ENCODE results near the gene PPARG. TPM values are rescaled to one million over a fixed set of nuclear protein-coding genes. Genes with fewer than 3 reads are reported as not detected.

PPARG gene
- total and polyA plus RNA-seq, 4 donors = 8.3 to 41.4 (median 26.2) TPM

DNA sequence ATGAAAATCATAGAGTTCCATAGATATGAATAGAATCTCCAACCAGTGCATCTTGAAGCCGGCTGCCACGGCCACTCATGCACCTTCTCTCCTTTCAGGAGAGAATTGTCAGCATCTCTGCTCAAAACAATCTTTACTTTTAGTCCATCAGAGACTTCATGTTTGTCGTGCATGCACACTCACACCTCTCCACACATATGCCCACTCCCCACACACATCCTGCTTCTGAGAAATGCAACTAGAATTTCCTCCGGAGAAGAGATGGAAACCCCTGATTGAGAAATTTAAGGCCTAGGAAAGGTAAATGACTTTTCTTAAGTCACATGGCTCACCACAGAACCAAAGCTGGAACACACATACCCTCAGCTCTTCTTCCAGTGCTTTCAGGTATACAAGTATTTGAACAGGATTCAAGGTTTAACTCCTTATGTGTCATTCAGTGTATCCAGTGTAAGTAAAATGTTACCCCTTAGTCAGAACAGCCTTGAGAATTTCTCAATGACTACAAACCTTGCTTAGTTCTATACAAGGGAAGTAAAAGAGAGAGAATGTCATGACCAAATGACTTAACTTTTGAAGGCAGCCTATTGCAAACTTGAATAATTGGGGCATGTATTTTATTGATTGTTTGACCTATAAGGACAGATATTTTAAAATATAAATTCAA, 126.3 kb downstream of the PPARG start:
- Histone ChIP-seq H3K4me1 (ENCODE audit: control insufficient read depth in 5 of 5, insufficient read depth in 5 of 5, low read length in 5 of 5) (peaks cover 0 to 3% (median 0%) of the 10 kb centered on the region in 5 donors), H3K27me3 (ENCODE audit: control insufficient read depth in 3 of 3, insufficient read depth in 3 of 3, low read length in 2 of 3) (no peaks in the 10 kb centered on the region), H3K27ac (ENCODE audit: low read depth in 1 of 2, low read length in 1 of 2) (no peak overlapping the region), H3K36me3 (ENCODE audit: control insufficient read depth in 4 of 4, insufficient read depth in 4 of 4, low read length in 4 of 4) (peaks cover 0 to 2% (median 0%) of the 10 kb centered on the region in 4 donors), H3K9me3 (ENCODE audit: control insufficient read depth in 4 of 4, insufficient read depth in 3 of 4, low read length in 3 of 4) (no peaks in the 10 kb centered on the region), H3K4me3 (no peak overlapping the region), H3K9ac (ENCODE audit: insufficient read depth in 1 of 2, low read length in 2 of 2) (no peak overlapping the region)
- 68 to 77% methylated on average over 4 of the region's 4 CpGs for WGBS, 2 donors
- ATAC-seq (ENCODE audit: insufficient read depth, low FRiP score) = no peak
- TF ChIP-seq, protein P1, sequence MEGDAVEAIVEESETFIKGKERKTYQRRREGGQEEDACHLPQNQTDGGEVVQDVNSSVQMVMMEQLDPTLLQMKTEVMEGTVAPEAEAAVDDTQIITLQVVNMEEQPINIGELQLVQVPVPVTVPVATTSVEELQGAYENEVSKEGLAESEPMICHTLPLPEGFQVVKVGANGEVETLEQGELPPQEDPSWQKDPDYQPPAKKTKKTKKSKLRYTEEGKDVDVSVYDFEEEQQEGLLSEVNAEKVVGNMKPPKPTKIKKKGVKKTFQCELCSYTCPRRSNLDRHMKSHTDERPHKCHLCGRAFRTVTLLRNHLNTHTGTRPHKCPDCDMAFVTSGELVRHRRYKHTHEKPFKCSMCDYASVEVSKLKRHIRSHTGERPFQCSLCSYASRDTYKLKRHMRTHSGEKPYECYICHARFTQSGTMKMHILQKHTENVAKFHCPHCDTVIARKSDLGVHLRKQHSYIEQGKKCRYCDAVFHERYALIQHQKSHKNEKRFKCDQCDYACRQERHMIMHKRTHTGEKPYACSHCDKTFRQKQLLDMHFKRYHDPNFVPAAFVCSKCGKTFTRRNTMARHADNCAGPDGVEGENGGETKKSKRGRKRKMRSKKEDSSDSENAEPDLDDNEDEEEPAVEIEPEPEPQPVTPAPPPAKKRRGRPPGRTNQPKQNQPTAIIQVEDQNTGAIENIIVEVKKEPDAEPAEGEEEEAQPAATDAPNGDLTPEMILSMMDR (IDR thresholded peaks at IDR 0.05; ENCODE audit: control extremely low read depth, extremely low read depth) = no peak
- no peak for DNase-seq

DNA sequence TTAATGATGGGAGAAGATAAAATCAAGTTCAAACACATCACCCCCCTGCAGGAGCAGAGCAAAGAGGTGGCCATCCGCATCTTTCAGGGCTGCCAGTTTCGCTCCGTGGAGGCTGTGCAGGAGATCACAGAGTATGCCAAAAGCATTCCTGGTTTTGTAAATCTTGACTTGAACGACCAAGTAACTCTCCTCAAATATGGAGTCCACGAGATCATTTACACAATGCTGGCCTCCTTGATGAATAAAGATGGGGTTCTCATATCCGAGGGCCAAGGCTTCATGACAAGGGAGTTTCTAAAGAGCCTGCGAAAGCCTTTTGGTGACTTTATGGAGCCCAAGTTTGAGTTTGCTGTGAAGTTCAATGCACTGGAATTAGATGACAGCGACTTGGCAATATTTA, 127.9 kb downstream of the PPARG start:
- no peak overlapping the region for H3K4me3 ChIP-seq
- H3K27ac ChIP-seq (ENCODE audit: low read depth in 1 of 2, low read length in 1 of 2) = no peak overlapping the region
- H3K36me3 ChIP-seq (ENCODE audit: control insufficient read depth in 4 of 4, insufficient read depth in 4 of 4, low read length in 4 of 4) = peaks cover 0 to 2% (median 0%) of the 10 kb centered on the region in 4 donors
- no peak for ATAC-seq (ENCODE audit: insufficient read depth, low FRiP score)
- H3K9ac ChIP-seq (ENCODE audit: insufficient read depth in 1 of 2, low read length in 2 of 2) = no peak overlapping the region
- no peak for DNase-seq
- no peaks in the 10 kb centered on the region for H3K27me3 ChIP-seq (ENCODE audit: control insufficient read depth in 3 of 3, insufficient read depth in 3 of 3, low read length in 2 of 3)
- WGBS, 2 donors = 93 to 95% methylated on average over 8 of the region's 8 CpGs
- no peaks in the 10 kb centered on the region for H3K9me3 ChIP-seq (ENCODE audit: control insufficient read depth in 4 of 4, insufficient read depth in 3 of 4, low read length in 3 of 4)
- H3K4me1 ChIP-seq (ENCODE audit: control insufficient read depth in 5 of 5, insufficient read depth in 5 of 5, low read length in 5 of 5) = peaks cover 0 to 6% (median 3%) of the 10 kb centered on the region in 5 donors
- TF ChIP-seq, protein P1 (IDR thresholded peaks at IDR 0.05; ENCODE audit: control extremely low read depth, extremely low read depth) = no peak

DNA sequence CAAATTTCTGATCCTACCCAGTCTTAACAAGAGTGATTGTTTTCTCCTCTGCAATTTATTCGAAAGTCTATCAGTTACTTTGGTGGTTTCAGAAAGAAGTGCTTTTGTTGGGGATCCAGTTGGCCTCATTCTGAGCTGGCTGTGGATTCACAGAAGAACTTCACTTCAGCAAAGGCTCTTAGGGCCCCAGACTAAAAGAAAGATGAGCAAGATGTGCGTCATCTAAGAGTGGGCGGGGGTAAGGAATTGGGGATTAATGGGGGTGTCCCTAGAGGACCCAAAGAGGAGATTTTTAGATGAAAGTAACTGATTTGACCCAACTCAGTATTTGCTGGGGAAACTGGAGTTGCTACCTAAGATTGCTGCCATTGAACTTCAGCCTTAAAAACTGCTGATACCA, 131.5 kb downstream of the PPARG start:
- Histone ChIP-seq H3K27me3 (ENCODE audit: control insufficient read depth in 3 of 3, insufficient read depth in 3 of 3, low read length in 2 of 3) (no peaks in the 10 kb centered on the region), H3K4me3 (no peak overlapping the region), H3K4me1 (ENCODE audit: control insufficient read depth in 5 of 5, insufficient read depth in 5 of 5, low read length in 5 of 5) (peaks cover 6 to 33% (median 10%) of the 10 kb centered on the region in 5 donors), H3K36me3 (ENCODE audit: control insufficient read depth in 4 of 4, insufficient read depth in 4 of 4, low read length in 4 of 4) (no peaks in the 10 kb centered on the region), H3K9me3 (ENCODE audit: control insufficient read depth in 4 of 4, insufficient read depth in 3 of 4, low read length in 3 of 4) (no peaks in the 10 kb centered on the region), H3K9ac (ENCODE audit: insufficient read depth in 1 of 2, low read length in 2 of 2) (no peak overlapping the region), H3K27ac (ENCODE audit: low read depth in 1 of 2, low read length in 1 of 2) (no peak overlapping the region)
- ATAC-seq (ENCODE audit: insufficient read depth, low FRiP score) (no peak), DNase-seq (no peak)
- TF ChIP-seq, protein P1 (IDR thresholded peaks at IDR 0.05; ENCODE audit: control extremely low read depth, extremely low read depth) = no peak
- 90 to 95% methylated on average over 3 of the region's 3 CpGs for WGBS, 2 donors

DNA sequence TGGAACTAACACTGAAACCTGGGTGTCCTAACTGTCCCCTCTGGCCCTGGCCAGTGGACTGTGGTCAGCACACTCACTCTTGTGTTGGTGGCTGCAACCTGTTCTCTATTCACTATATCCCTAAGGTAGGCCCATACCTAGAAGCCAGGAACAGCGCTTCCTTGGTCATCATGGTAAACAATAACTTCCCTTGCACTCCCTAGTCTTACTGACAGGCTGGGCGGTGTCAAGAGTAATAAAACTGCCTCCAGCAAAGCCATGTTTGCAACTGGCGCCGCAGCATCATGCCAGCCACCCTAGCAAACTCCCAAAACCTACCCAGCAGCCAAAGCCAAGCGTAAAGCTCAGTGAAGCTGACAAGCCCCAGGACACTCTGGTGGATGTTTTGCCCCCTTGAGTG, 132.3 kb downstream of the PPARG start:
- Histone ChIP-seq H3K4me3 (no peak overlapping the region), H3K27me3 (ENCODE audit: control insufficient read depth in 3 of 3, insufficient read depth in 3 of 3, low read length in 2 of 3) (no peaks in the 10 kb centered on the region), H3K4me1 (ENCODE audit: control insufficient read depth in 5 of 5, insufficient read depth in 5 of 5, low read length in 5 of 5) (peaks cover 6 to 36% (median 10%) of the 10 kb centered on the region in 5 donors), H3K36me3 (ENCODE audit: control insufficient read depth in 4 of 4, insufficient read depth in 4 of 4, low read length in 4 of 4) (no peaks in the 10 kb centered on the region), H3K27ac (ENCODE audit: low read depth in 1 of 2, low read length in 1 of 2) (no peak overlapping the region), H3K9ac (ENCODE audit: insufficient read depth in 1 of 2, low read length in 2 of 2) (no peak overlapping the region), H3K9me3 (ENCODE audit: control insufficient read depth in 4 of 4, insufficient read depth in 3 of 4, low read length in 3 of 4) (no peaks in the 10 kb centered on the region)
- WGBS, 2 donors = 93 to 94% methylated on average over 5 of the region's 5 CpGs
- DNase-seq (no peak), ATAC-seq (ENCODE audit: insufficient read depth, low FRiP score) (no peak)
- TF ChIP-seq, protein P1 (IDR thresholded peaks at IDR 0.05; ENCODE audit: control extremely low read depth, extremely low read depth) = no peak

Data from lung (tissue), 12 donors.